Neuronal stem cell (in vitro differentiated cells): ENCODE results near the gene ELN.

Experiments
- DNase-seq: peaks from one replicate; pipeline ENCODE4 v3.0.0-alpha.2; 2013; ENCODE audit warnings: low spot score
- H2AFZ ChIP-seq: one replicate; pipeline ENCODE4 v1.6.1; 2013; ENCODE audit warnings: mild to moderate bottlenecking, low read length, inconsistent platforms
- H2AK5ac ChIP-seq: 2 replicates; pipeline ENCODE4 v1.6.1; 2013; ENCODE audit warnings: low read depth, mild to moderate bottlenecking, inconsistent platforms, low read length, moderate library complexity, mixed read lengths
- H2BK120ac ChIP-seq: 2 replicates; pipeline ENCODE4 v1.6.1; 2013; ENCODE audit warnings: low read depth, mild to moderate bottlenecking, inconsistent platforms, low read length, moderate library complexity, mixed read lengths
- H2BK12ac ChIP-seq: one replicate; pipeline ENCODE4 v1.6.1; 2013; ENCODE audit warnings: low read length, inconsistent platforms
- H2BK15ac ChIP-seq: 2 replicates; pipeline ENCODE4 v1.6.1; 2013; ENCODE audit warnings: mild to moderate bottlenecking, low read length, inconsistent platforms, mixed read lengths
- H2BK5ac ChIP-seq: one replicate; pipeline ENCODE4 v1.6.1; 2013; ENCODE audit warnings: inconsistent platforms, mild to moderate bottlenecking, low read length, moderate library complexity
- H3K14ac ChIP-seq: one replicate; pipeline ENCODE4 v1.6.1; 2013; ENCODE audit warnings: low read length, inconsistent platforms
- H3K18ac ChIP-seq: 2 replicates; pipeline ENCODE4 v1.6.1; 2013; ENCODE audit warnings: low read length, inconsistent platforms
- H3K23ac ChIP-seq: 2 replicates; pipeline ENCODE4 v1.6.1; 2013; ENCODE audit warnings: low read depth, mild to moderate bottlenecking, mixed read lengths, low read length, inconsistent platforms; ENCODE audit not compliant: poor library complexity
- H3K27ac ChIP-seq: replicated peaks from 3 replicates; pipeline ENCODE4 v1.5.1; 2013; ENCODE audit warnings: low read length, inconsistent platforms
- H3K27me3 ChIP-seq, 3 experiments: 2 replicates each; pipeline ENCODE4 v1.6.1; 2013; ENCODE audit warnings: low read length in 3 of 3, mild to moderate bottlenecking in 2 of 3, inconsistent platforms in 1 of 3, low read depth in 1 of 3, mixed read lengths in 1 of 3, moderate library complexity in 1 of 3; ENCODE audit not compliant: control insufficient read depth in 3 of 3, insufficient read depth in 3 of 3
- H3K36me3 ChIP-seq, 2 donors: replicated peaks in 1 of 2; 2 replicates each; pipeline ENCODE4 v1.6.1; 2013; ENCODE audit warnings: low read length in 2 of 2; ENCODE audit not compliant: control insufficient read depth in 2 of 2, insufficient read depth in 2 of 2
- H3K4ac ChIP-seq: 2 replicates; pipeline ENCODE4 v1.6.1; 2013; ENCODE audit warnings: inconsistent platforms, mild to moderate bottlenecking, low read length, moderate library complexity
- H3K4me1 ChIP-seq, 2 donors: 1 replicate in 1 of 2; 2 replicates in 1 of 2; pipeline ENCODE4 v1.6.1; 2013; ENCODE audit warnings: low read length in 2 of 2, low read depth in 1 of 2; ENCODE audit not compliant: control insufficient read depth in 2 of 2, insufficient read depth in 1 of 2
- H3K4me2 ChIP-seq: one replicate; pipeline ENCODE4 v1.6.1; 2013; ENCODE audit warnings: mild to moderate bottlenecking, low read length, inconsistent platforms; ENCODE audit not compliant: insufficient read depth, poor library complexity, severe bottlenecking
- H3K4me3 ChIP-seq, 2 donors: 2 replicates each; pipeline ENCODE4 v1.5.1; 2013; ENCODE audit warnings: low read length in 2 of 2, mild to moderate bottlenecking in 2 of 2, inconsistent platforms in 1 of 2, moderate library complexity in 1 of 2
- H3K79me1 ChIP-seq: one replicate; pipeline ENCODE4 v1.6.1; 2013; ENCODE audit warnings: low read depth, mild to moderate bottlenecking, inconsistent platforms, low read length, moderate library complexity
- H3K9ac ChIP-seq: one replicate; pipeline ENCODE4 v1.6.1; 2013; ENCODE audit warnings: mild to moderate bottlenecking, low read depth, low read length, inconsistent platforms; ENCODE audit not compliant: poor library complexity
- H3K9me3 ChIP-seq, 2 donors: replicated peaks in 1 of 2; 2 replicates each; pipeline versions ENCODE3 to v1.6.1; 2013; ENCODE audit warnings: low read length in 2 of 2, mild to moderate bottlenecking in 2 of 2, inconsistent platforms in 1 of 2, low read depth in 1 of 2, mixed read lengths in 1 of 2, moderate library complexity in 1 of 2; ENCODE audit not compliant: control insufficient read depth in 2 of 2, insufficient read depth in 1 of 2
- H4K8ac ChIP-seq: one replicate; pipeline ENCODE4 v1.6.1; 2013; ENCODE audit warnings: low read depth, mild to moderate bottlenecking, inconsistent platforms, low read length, moderate library complexity
- H4K91ac ChIP-seq: one replicate; pipeline ENCODE4 v1.6.1; 2013; ENCODE audit warnings: low read length, low read depth, mild to moderate bottlenecking, inconsistent platforms; ENCODE audit not compliant: poor library complexity
- WGBS, 2 donors: extraction: QIAGEN DNeasy Blood & Tissue Kit; methylation state at CpG; one replicate each; pipeline ENCODE4 v1.1.7; 2013; ENCODE audit warnings: missing lambda C conversion rate in 2 of 2, mixed read lengths in 1 of 2; ENCODE audit not compliant: insufficient read length in 2 of 2, insufficient replicate concordance in 1 of 2; ENCODE audit errors: extremely low coverage in 2 of 2; 5-methylcytosine and 5-hydroxymethylcytosine counted together

ELN gene

DNA sequence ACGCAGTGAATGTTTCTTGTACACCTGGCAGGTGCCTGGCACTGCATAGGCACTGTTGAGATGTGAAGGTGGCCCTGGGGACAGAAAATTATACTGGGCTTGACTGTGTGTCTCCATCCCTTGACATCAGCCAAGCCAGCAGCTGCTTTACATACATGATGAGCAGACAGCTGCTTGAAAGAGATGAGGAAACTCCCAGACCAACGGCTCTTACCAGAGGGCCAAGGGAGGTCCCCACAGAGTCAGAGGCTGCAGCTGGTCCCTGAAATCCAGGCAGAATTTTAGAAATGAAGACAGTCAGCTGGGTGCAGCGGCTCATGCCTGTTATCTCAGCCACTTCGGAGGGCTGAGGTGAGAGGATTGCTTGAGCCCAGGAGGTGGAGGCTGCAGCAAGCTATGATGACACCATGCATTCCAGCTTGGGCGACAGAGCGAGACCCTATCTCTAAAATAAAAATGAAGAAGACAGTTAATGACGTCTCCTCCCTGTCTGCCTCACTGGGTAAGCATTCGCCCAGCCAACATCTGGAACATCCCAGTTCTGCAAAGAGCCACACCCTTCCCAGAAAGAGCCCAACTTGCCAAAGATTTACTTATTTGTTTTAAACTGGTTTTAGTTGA is 73.2 kb downstream of the ELN start:
- peaks cover 4% of the 10 kb centered on the region for H3K79me1 ChIP-seq
- H3K9me3 ChIP-seq = peaks cover 9 to 21% of the 10 kb centered on the region in 2 donors
- WGBS, 2 donors = no CpG with 5 or more reads among the region's 8 CpGs
- H2BK5ac ChIP-seq = peak overlapping the region; percentile 39
- no peak overlapping the region for H2AFZ ChIP-seq
- no peak overlapping the region for H3K9ac ChIP-seq
- no peak overlapping the region for H3K4ac ChIP-seq
- H3K36me3 ChIP-seq = peaks cover 31 to 93% of the 10 kb centered on the region in 2 donors
- H4K8ac ChIP-seq = peak overlapping the region; percentile 6
- no peak overlapping the region for H3K27ac ChIP-seq
- no peak for DNase-seq
- H2BK12ac ChIP-seq = no peak overlapping the region
- no peak overlapping the region for H2BK15ac ChIP-seq
- H3K4me3 ChIP-seq = no peak overlapping the region
- no peak overlapping the region for H3K4me2 ChIP-seq
- H3K27me3 ChIP-seq = no peaks in the 10 kb centered on the region
- H4K91ac ChIP-seq = no peak overlapping the region
- H2BK120ac ChIP-seq = no peak overlapping the region
- H3K4me1 ChIP-seq = no peaks in the 10 kb centered on the region
- no peak overlapping the region for H3K14ac ChIP-seq
- no peak overlapping the region for H3K18ac ChIP-seq
- H3K23ac ChIP-seq = no peak overlapping the region
- no peak overlapping the region for H2AK5ac ChIP-seq

DNA sequence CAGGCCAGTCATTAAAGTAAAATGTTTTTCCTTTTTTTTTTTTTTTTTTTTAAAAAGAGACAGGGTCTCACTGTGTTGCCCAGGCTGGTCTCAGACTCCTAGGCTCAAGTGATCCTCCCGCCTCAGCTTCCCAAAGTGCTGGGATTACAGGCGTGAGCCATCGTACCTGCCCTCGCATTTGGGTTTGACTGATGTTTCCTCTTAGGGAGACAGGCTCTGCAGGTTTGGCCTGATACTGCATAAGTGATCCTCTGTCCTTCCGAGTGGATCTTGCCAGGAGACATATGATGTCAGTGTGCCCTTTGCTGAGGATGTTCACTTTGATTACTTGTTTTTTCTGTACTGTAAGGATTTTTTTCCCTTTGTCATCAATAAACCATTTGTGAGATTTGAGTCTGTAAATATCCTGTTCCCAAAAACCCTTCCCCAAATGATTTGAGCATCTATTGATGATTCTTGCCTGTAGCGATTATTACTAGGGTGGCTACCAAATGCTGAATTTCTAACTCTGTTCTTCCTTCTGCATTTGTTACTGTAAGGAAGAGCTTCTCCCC is 75.3 kb downstream of the ELN start:
- Histone ChIP-seq H3K14ac (no peak overlapping the region), H3K27ac (no peak overlapping the region)
- WGBS, 2 donors = no CpG with 5 or more reads among the region's 6 CpGs

DNA sequence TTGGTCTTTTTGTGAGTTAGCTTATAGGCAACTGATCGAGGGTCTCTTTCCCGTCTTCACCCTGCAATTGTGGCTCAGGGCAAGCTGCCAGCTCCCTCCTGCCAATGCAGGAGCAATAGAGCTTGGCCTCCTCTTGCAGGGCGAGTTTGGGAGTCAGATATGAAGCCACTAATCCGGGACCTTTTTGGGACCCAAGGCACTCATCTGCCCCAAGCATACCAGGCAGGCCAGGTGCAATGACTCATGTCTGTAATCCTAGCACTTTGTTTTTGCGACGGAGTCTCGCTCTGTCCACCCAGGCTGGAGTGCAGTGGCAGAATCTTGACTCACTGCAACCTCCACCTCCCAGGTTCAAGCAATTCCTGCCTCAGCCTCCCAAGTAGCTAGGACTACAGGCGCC is 76.7 kb downstream of the ELN start:
- no peak overlapping the region for H3K9ac ChIP-seq
- WGBS, 2 donors = no CpG with 5 or more reads among the region's 8 CpGs
- H3K4me2 ChIP-seq = no peak overlapping the region
- H2BK15ac ChIP-seq = no peak overlapping the region
- H3K27me3 ChIP-seq = no peaks in the 10 kb centered on the region
- no peak for DNase-seq
- H3K4me3 ChIP-seq = no peak overlapping the region
- H4K91ac ChIP-seq = no peak overlapping the region
- no peak overlapping the region for H2BK120ac ChIP-seq
- H3K27ac ChIP-seq = no peak overlapping the region
- H3K23ac ChIP-seq = no peak overlapping the region
- H3K18ac ChIP-seq = no peak overlapping the region
- H3K36me3 ChIP-seq = peaks cover 26 to 91% of the 10 kb centered on the region in 2 donors
- no peak overlapping the region for H2AK5ac ChIP-seq
- H2BK12ac ChIP-seq = no peak overlapping the region
- H2AFZ ChIP-seq = no peak overlapping the region
- no peaks in the 10 kb centered on the region for H3K9me3 ChIP-seq
- no peak overlapping the region for H4K8ac ChIP-seq
- H2BK5ac ChIP-seq = no peak overlapping the region
- no peak overlapping the region for H3K4ac ChIP-seq
- H3K4me1 ChIP-seq = no peaks in the 10 kb centered on the region
- H3K79me1 ChIP-seq = no peaks in the 10 kb centered on the region
- no peak overlapping the region for H3K14ac ChIP-seq

More for the DNA sequence above, 75.3 kb downstream of the ELN start:
- peaks cover 3% of the 10 kb centered on the region for H3K79me1 ChIP-seq
- H3K9me3 ChIP-seq = peaks cover 0 to 1% of the 10 kb centered on the region in 2 donors
- H3K9ac ChIP-seq = no peak overlapping the region
- H2BK5ac ChIP-seq = no peak overlapping the region
- H2AK5ac ChIP-seq = no peak overlapping the region
- H3K4ac ChIP-seq = no peak overlapping the region
- H3K4me1 ChIP-seq = no peaks in the 10 kb centered on the region
- no peak overlapping the region for H3K18ac ChIP-seq
- no peak overlapping the region for H4K91ac ChIP-seq
- H3K36me3 ChIP-seq = peaks cover 26 to 92% of the 10 kb centered on the region in 2 donors
- no peak overlapping the region for H2BK120ac ChIP-seq
- no peak overlapping the region for H2AFZ ChIP-seq
- no peaks in the 10 kb centered on the region for H3K27me3 ChIP-seq
- H3K4me2 ChIP-seq = no peak overlapping the region
- no peak overlapping the region for H2BK12ac ChIP-seq
- no peak overlapping the region for H3K4me3 ChIP-seq
- no peak overlapping the region for H2BK15ac ChIP-seq
- no peak overlapping the region for H4K8ac ChIP-seq
- no peak overlapping the region for H3K23ac ChIP-seq
- no peak for DNase-seq

DNA sequence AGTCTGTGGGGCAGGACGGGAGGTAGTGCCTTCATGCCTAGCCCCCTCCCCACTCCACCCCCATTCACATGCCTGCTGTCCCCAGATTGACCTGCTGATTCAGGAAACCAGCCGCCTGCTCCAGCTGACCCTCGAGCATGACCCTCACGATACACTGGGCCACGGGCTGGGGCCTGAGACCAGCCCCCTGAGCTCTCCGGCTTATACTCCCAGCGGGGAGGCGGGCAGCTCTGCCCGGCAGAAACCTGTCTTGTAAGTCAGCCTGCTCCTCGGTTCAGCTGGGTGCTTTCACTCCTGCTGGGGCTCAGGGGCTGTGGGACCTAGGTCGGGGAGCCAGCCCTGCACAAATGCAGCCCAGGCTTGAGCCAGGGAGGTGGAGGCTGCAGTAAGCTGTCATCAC is 78.0 kb downstream of the ELN start:
- Histone ChIP-seq H4K91ac (no peak overlapping the region), H3K4me2 (no peak overlapping the region), H3K36me3 (peaks cover 29 to 93% of the 10 kb centered on the region in 2 donors), H2BK5ac (no peak overlapping the region), H2AFZ (no peak overlapping the region), H2BK120ac (no peak overlapping the region), H2BK12ac (peak overlapping the region; percentile 22), H2AK5ac (no peak overlapping the region), H3K23ac (peak overlapping the region; percentile 43), H3K79me1 (no peaks in the 10 kb centered on the region), H3K18ac (no peak overlapping the region), H4K8ac (no peak overlapping the region), H3K14ac (no peak overlapping the region), H3K4ac (no peak overlapping the region), H3K27me3 (no peaks in the 10 kb centered on the region), H3K9me3 (no peaks in the 10 kb centered on the region), H3K4me3 (no peak overlapping the region), H3K27ac (no peak overlapping the region), H3K4me1 (no peaks in the 10 kb centered on the region), H2BK15ac (no peak overlapping the region), H3K9ac (no peak overlapping the region)
- no CpG with 5 or more reads among the region's 11 CpGs for WGBS, 2 donors
- DNase-seq = no peak
